HepG2 (cell line): Measurements from ENCODE around the gene SCAI.

Experiments used
- CTCF ChIP-seq: sonication (generic); formaldehyde crosslinking; IDR thresholded peaks from 2 replicates; pipeline ENCODE4 v1.5.0; 2020; ENCODE audit warnings: mild to moderate bottlenecking, missing genetic modification reagents, moderate library complexity
- MAFF ChIP-seq: IDR thresholded peaks from 2 replicates; pipeline ENCODE4 v1.6.1; 2011; ENCODE audit warnings: low read depth, low read length, improper control_type of control experiment
- POLR2AphosphoS5 ChIP-seq: IDR thresholded peaks from 2 replicates; pipeline ENCODE4 v1.6.1; 2012; ENCODE audit warnings: low read depth, low read length
- RAD21 ChIP-seq: fragments of 450-650 bp; formaldehyde crosslinking; IDR thresholded peaks from 2 replicates; pipeline ENCODE4 v1.5.0; 2020; ENCODE audit warnings: mild to moderate bottlenecking
- TCF7 ChIP-seq: sonication (generic); IDR thresholded peaks from 2 replicates; pipeline ENCODE4 v1.6.1; 2016; ENCODE audit warnings: antibody characterized with exemption, low read depth

GRCh38 chr9:125142560-125143376 is 560 bp downstream of the SCAI start:
- no peak for TF ChIP-seq CTCF (CRISPR knock-in tag)
- no peak for TF ChIP-seq RAD21
- TF ChIP-seq POLR2AphosphoS5: no peak
- TF ChIP-seq MAFF: no peak
- no peak for TF ChIP-seq TCF7
